ENCODE results near the gene LRRC28.

The LRRC28 gene

GRCh38 chr15:99438691-99439523, 187.6 kb downstream of the LRRC28 start:
- no peak for DNase-seq

- no peak for DNase-seq
Observed at GRCh38 chr15:99439524-99439835, 188.2 kb downstream of the LRRC28 start.

- no peak for DNase-seq
Observed at GRCh38 chr15:99440029-99440428, 188.7 kb downstream of the LRRC28 start.
